ENCODE data around the gene LATS2.

The LATS2 gene

GRCh38 chr13:21037656-21038055 lies 23.7 kb downstream of the LATS2 start:
- H3K4me3 ChIP-seq (ENCODE audit: low read depth, low read length), result no peak overlapping the region
- TF ChIP-seq CTCF (IDR thresholded peaks at IDR 0.05; ENCODE audit: low read depth, low read length), result no peak

GRCh38 chr13:21035498-21035897 lies 25.9 kb downstream of the LATS2 start:
- no peak for TF ChIP-seq CTCF (IDR thresholded peaks at IDR 0.05; ENCODE audit: low read depth, low read length)
- no peak overlapping the region for H3K4me3 ChIP-seq (ENCODE audit: low read depth, low read length)

- no peak for TF ChIP-seq CTCF (IDR thresholded peaks at IDR 0.05; ENCODE audit: low read depth, low read length)
- no peak overlapping the region for H3K4me3 ChIP-seq (ENCODE audit: low read depth, low read length)
Measured at GRCh38 chr13:21034603-21035191, 26.7 kb downstream of the LATS2 start.

- TF ChIP-seq CTCF (IDR thresholded peaks at IDR 0.05; ENCODE audit: low read depth, low read length), result no peak
Measured at GRCh38 chr13:21033856-21034602, 27.4 kb downstream of the LATS2 start.

GRCh38 chr13:21033212-21033840 lies 28.1 kb downstream of the LATS2 start:
- no peak overlapping the region for H3K4me3 ChIP-seq (ENCODE audit: low read depth, low read length)
- no peak for TF ChIP-seq CTCF (IDR thresholded peaks at IDR 0.05; ENCODE audit: low read depth, low read length)

More at GRCh38 chr13:21033856-21034602, 27.4 kb downstream of the LATS2 start:
- no peak overlapping the region for H3K4me3 ChIP-seq (ENCODE audit: low read depth, low read length)

- no peak for TF ChIP-seq CTCF (IDR thresholded peaks at IDR 0.05; ENCODE audit: low read depth, low read length)
- H3K4me3 ChIP-seq (ENCODE audit: low read depth, low read length), result no peak overlapping the region
Measured at GRCh38 chr13:21032656-21033055, 28.7 kb downstream of the LATS2 start.
